ENCODE data around the gene SUN1.

- no peak for TF ChIP-seq CTCF (conservative IDR thresholded peaks at IDR 0.05 in 1 of 2, IDR thresholded peaks at IDR 0.05 in 1 of 2; ENCODE audit: low read depth in 1 of 2, low read length in 2 of 2)
- no peak for TF ChIP-seq EZH2 (IDR thresholded peaks at IDR 0.05; ENCODE audit: low read length, missing control alignments)
These were observed 48.2 kb downstream of the SUN1 start for GRCh38 chr7:880450-880849.

Data from fibroblast of lung (primary cell).